CD4-positive, alpha-beta T cell (primary cell): Measurements from ENCODE around the gene S100A3. TPM values are rescaled to one million over a fixed set of nuclear protein-coding genes. Genes with fewer than 3 reads are reported as not detected.

Source experiments
- ATAC-seq: fragments of 200-7000 bp; cut with Tn5 transposase; one replicate; pipeline ENCODE4 v1.10.0; 2022; ENCODE audit warnings: mild to moderate bottlenecking; ENCODE audit not compliant: poor library complexity
- CTCF ChIA-PET: fragments of 350-600 bp; sonication (Branson Sonifier 250); formaldehyde crosslinking; loops from one replicate; lab custom pipeline; 2021; ENCODE audit warnings: antibody characterized with exemption, inconsistent platforms; lab: Charles Lee
- POLR2A ChIA-PET: fragments of 350-600 bp; sonication (Branson Sonifier 250); formaldehyde crosslinking; loops from one replicate; lab custom pipeline; 2021; ENCODE audit warnings: antibody characterized with exemption, inconsistent platforms; lab: Charles Lee
- DNase-seq, 14 experiments: peaks; one replicate each; pipeline ENCODE4 v3.0.0-alpha.2; 2013 to 2020; ENCODE audit warnings: mixed read lengths in 2 of 14
- H3K27ac ChIP-seq, 2 donors: one replicate each; pipeline versions ENCODE4 v1.5.1 to v1.7.0; 2013; ENCODE audit warnings: low read length in 2 of 2, low read depth in 1 of 2, mild to moderate bottlenecking in 1 of 2
- H3K27me3 ChIP-seq, 2 experiments: 1 replicate in 1 of 2; 2 replicates in 1 of 2; pipeline versions ENCODE4 v1.6.1 to v1.7.0; 2013; ENCODE audit warnings: low read length in 2 of 2, control low read depth in 1 of 2, mild to moderate bottlenecking in 1 of 2, moderate library complexity in 1 of 2; ENCODE audit not compliant: insufficient read depth in 2 of 2, control insufficient read depth in 1 of 2
- H3K36me3 ChIP-seq: one replicate; pipeline ENCODE4 v1.6.1; 2013; ENCODE audit warnings: low read length, control low read depth; ENCODE audit not compliant: insufficient read depth
- H3K4me1 ChIP-seq: one replicate; pipeline ENCODE4 v1.6.1; 2013; ENCODE audit warnings: low read length, control low read depth; ENCODE audit not compliant: insufficient read depth
- H3K4me3 ChIP-seq: one replicate; pipeline ENCODE4 v1.5.1; 2013; ENCODE audit warnings: mild to moderate bottlenecking, low read length, moderate library complexity
- H3K9me3 ChIP-seq, 2 experiments: 1 replicate in 1 of 2; 2 replicates in 1 of 2; pipeline versions ENCODE4 v1.6.1 to v1.7.0; 2013; ENCODE audit warnings: low read length in 2 of 2, mild to moderate bottlenecking in 2 of 2, control low read depth in 1 of 2, moderate library complexity in 1 of 2; ENCODE audit not compliant: control insufficient read depth in 1 of 2, insufficient read depth in 1 of 2
- H3K27ac Mint-ChIP-seq: one replicate; pipeline ENCODE4 v1.8.0; 2020; ENCODE audit warnings: mixed read lengths
- H3K27me3 Mint-ChIP-seq: one replicate; pipeline ENCODE4 v1.8.0; 2021; ENCODE audit warnings: mixed read lengths
- H3K36me3 Mint-ChIP-seq: one replicate; pipeline ENCODE4 v1.8.0; 2021; ENCODE audit warnings: low read depth, mixed read lengths
- H3K4me1 Mint-ChIP-seq: one replicate; pipeline ENCODE4 v1.8.0; 2021; ENCODE audit warnings: low read depth, mixed read lengths
- H3K4me3 Mint-ChIP-seq: one replicate; pipeline ENCODE4 v1.8.0; 2020; ENCODE audit warnings: mild to moderate bottlenecking, mixed read lengths
- H3K9me3 Mint-ChIP-seq: one replicate; pipeline ENCODE4 v1.8.0; 2020; ENCODE audit warnings: mixed read lengths
- CTCF ChIP-seq: fragments of 200-600 bp; IDR thresholded peaks from one replicate; pipeline ENCODE4 v1.8.0; 2022; ENCODE audit warnings: antibody characterized with exemption, mild to moderate bottlenecking
- intact Hi-C, 2 experiments: fragments of 100-400 bp; cut with DNase I in 1 of 2; cut with micrococcal nuclease in 1 of 2; formaldehyde crosslinking; loops; one replicate each; pipeline versions ENCODE4 v1.15.1 to v1.9.0; 2023 to 2025; cut with DNase I, micrococcal nuclease
- total RNA-seq, 174 experiments: library from RNA in 2 of 174; stranded (reverse) in 2 of 174; gene quantifications; one replicate each; pipeline ENCODE4 v1.2.3 and lab custom pipeline; 2021 to 2026

Gene S100A3
- total RNA-seq, 2 experiments from 2014 or later = not detected

- Mint-ChIP-seq H3K27ac (no peak overlapping the region), H3K4me1 (peaks cover 8% of the 10 kb centered on the region), H3K27me3 (no peaks in the 10 kb centered on the region), H3K36me3 (no peaks in the 10 kb centered on the region), H3K9me3 (no peaks in the 10 kb centered on the region), H3K4me3 (no peak overlapping the region)
- ChIA-PET POLR2A (interaction anchor here (1.0 to 2.5 kb wide), 4 partner anchors 34 to 161 kb away, joined by 3 to 9 read pairs (median 4); partner anchors contain the start of gene S100A4), CTCF (interaction anchor here (0.6 to 6.6 kb wide), 11 partner anchors 21 to 160 kb away, joined by 3 to 36 read pairs (median 4); partner anchors contain the start of genes ILF2, S100A4 and S100A6)
- ATAC-seq (peak; percentile 79), DNase-seq (peak; percentile 64 to 91 (median 75))
- peak; percentile 98 for TF ChIP-seq CTCF
- Histone ChIP-seq H3K4me1 (peaks cover 17% of the 10 kb centered on the region), H3K36me3 (no peaks in the 10 kb centered on the region), H3K4me3 (no peak overlapping the region), H3K27me3 (no peaks in the 10 kb centered on the region), H3K27ac (no peak overlapping the region), H3K9me3 (no peaks in the 10 kb centered on the region)
- intact Hi-C loops = loop anchor here (1.0 kb wide), 5 partner anchors 22 to 238 kb away; no protein-coding TSS in a partner anchor
Observed at GRCh38 chr1:153510984-153511410, 38.1 kb downstream of the S100A3 start.

GRCh38 chr1:153509729-153510354 lies 39.2 kb downstream of the S100A3 start:
- Mint-ChIP-seq H3K27ac (no peak overlapping the region), H3K4me1 (peaks cover 8% of the 10 kb centered on the region), H3K4me3 (no peak overlapping the region), H3K9me3 (no peaks in the 10 kb centered on the region), H3K36me3 (no peaks in the 10 kb centered on the region), H3K27me3 (no peaks in the 10 kb centered on the region)
- Histone ChIP-seq H3K27me3 (no peaks in the 10 kb centered on the region), H3K4me1 (peaks cover 7% of the 10 kb centered on the region), H3K4me3 (no peak overlapping the region), H3K9me3 (no peaks in the 10 kb centered on the region), H3K27ac (no peak overlapping the region), H3K36me3 (no peaks in the 10 kb centered on the region)
- DNase-seq = peak; percentile 47 to 78 (median 62)
- peak; percentile 73 for TF ChIP-seq CTCF
- ChIA-PET POLR2A (interaction anchor here (1.0 to 2.5 kb wide), 3 partner anchors 31 to 58 kb away, joined by 3 to 9 read pairs (median 6); partner anchors contain the start of genes S100A4 and S100A5), CTCF (interaction anchor here (1.0 to 6.6 kb wide), 5 partner anchors 22 to 112 kb away, joined by 3 to 36 read pairs (median 7); partner anchors contain the start of gene S100A4)
- intact Hi-C loops = loop anchor here (1.0 to 2.0 kb wide), 3 partner anchors 107 to 477 kb away; partner anchors contain the start of gene RAB13 (in 1 of the 2)
- ATAC-seq = peak; percentile 71

GRCh38 chr1:153509036-153509435 lies 40.0 kb downstream of the S100A3 start:
- no peak overlapping the region for H3K4me3 ChIP-seq
- Mint-ChIP-seq H3K36me3 (no peaks in the 10 kb centered on the region), H3K4me1 (peaks cover 8% of the 10 kb centered on the region), H3K27me3 (no peaks in the 10 kb centered on the region), H3K9me3 (no peaks in the 10 kb centered on the region), H3K4me3 (no peak overlapping the region), H3K27ac (no peak overlapping the region)
- no peak for ATAC-seq
- ChIA-PET POLR2A (no interaction called here), CTCF (interaction anchor here (6.6 kb wide), 1 partner anchor 60 kb away, joined by 36 read pairs; no protein-coding TSS in a partner anchor)
- no peak overlapping the region for H3K27ac ChIP-seq
- peaks cover 7% of the 10 kb centered on the region for H3K4me1 ChIP-seq
- intact Hi-C loops = loop anchor here (1.0 to 2.0 kb wide), 2 partner anchors 240 to 478 kb away; partner anchors contain the start of gene RAB13 (in 1 of the 2)
- H3K36me3 ChIP-seq = no peaks in the 10 kb centered on the region
- H3K9me3 ChIP-seq = no peaks in the 10 kb centered on the region
- no peak for TF ChIP-seq CTCF
- H3K27me3 ChIP-seq = no peaks in the 10 kb centered on the region
- DNase-seq = no peak
